Measurements from ENCODE around the gene EDEM1.
A peak's percentile ranks its signal among the peaks of the same experiment; 100 is the strongest.
"Not testable (repeated sequence)": the region's sequence is repeated elsewhere in the genome, so short reads cannot be mapped to it uniquely, and the experiment has no call there.

The EDEM1 gene

GRCh38 chr3:5187156-5187919 is at the start of gene EDEM1:
EDEM1 (plus strand) TSS chr3:5187707; CDS start chr3:5187806, 99 bp downstream.
- peak; percentile 96 for DNase-seq

GRCh38 chr3:5138214-5138981 is 49.1 kb upstream of the EDEM1 start:
- no peak for DNase-seq

- DNase-seq: peak; percentile 23
These were observed 47.3 kb upstream of the EDEM1 start for GRCh38 chr3:5140230-5140621.

GRCh38 chr3:5140839-5141238 is 46.7 kb upstream of the EDEM1 start:
- no peak for DNase-seq

- no peak for DNase-seq
These were observed 45.7 kb upstream of the EDEM1 start for GRCh38 chr3:5141760-5142159.

GRCh38 chr3:5143464-5143863 is 44.0 kb upstream of the EDEM1 start:
- DNase-seq: no peak

- no peak for DNase-seq
These were observed 43.1 kb upstream of the EDEM1 start for GRCh38 chr3:5144316-5144994.

- no peak for DNase-seq
These were observed 42.4 kb upstream of the EDEM1 start for GRCh38 chr3:5145120-5145519.

- DNase-seq: not testable (repeated sequence)
These were observed 40.4 kb upstream of the EDEM1 start for GRCh38 chr3:5147152-5147551.

- DNase-seq: no peak
These were observed 38.1 kb upstream of the EDEM1 start for GRCh38 chr3:5149306-5149880.

- DNase-seq: no peak
These were observed 35.9 kb upstream of the EDEM1 start for GRCh38 chr3:5151586-5151985.

GRCh38 chr3:5153074-5153473 is 34.4 kb upstream of the EDEM1 start:
- no peak for DNase-seq

- no peak for DNase-seq
These were observed 32.3 kb upstream of the EDEM1 start for GRCh38 chr3:5155241-5155640.

GRCh38 chr3:5160321-5160720 is 27.2 kb upstream of the EDEM1 start:
- no peak for DNase-seq

GRCh38 chr3:5160940-5161858 is 26.3 kb upstream of the EDEM1 start:
- DNase-seq: no peak

- DNase-seq: no peak
These were observed 25.4 kb upstream of the EDEM1 start for GRCh38 chr3:5162102-5162501.

- DNase-seq: no peak
These were observed 21.8 kb upstream of the EDEM1 start for GRCh38 chr3:5165698-5166097.

GRCh38 chr3:5166846-5167245 is 20.7 kb upstream of the EDEM1 start:
- DNase-seq: no peak

GRCh38 chr3:5168110-5168509 is 19.4 kb upstream of the EDEM1 start:
- no peak for DNase-seq

- DNase-seq: no peak
These were observed 17.7 kb upstream of the EDEM1 start for GRCh38 chr3:5169807-5170206.

- no peak for DNase-seq
These were observed 16.5 kb upstream of the EDEM1 start for GRCh38 chr3:5170975-5171374.

- DNase-seq: no peak
These were observed 15.5 kb upstream of the EDEM1 start for GRCh38 chr3:5172018-5172417.

Measured in CD4-positive, alpha-beta T cell treated with Interferon gamma for 1 hour (primary cell).